Endodermal cell (in vitro differentiated cells): ENCODE measurements around the gene SLC19A1. TPM values are rescaled to one million over a fixed set of nuclear protein-coding genes. Genes with fewer than 3 reads are reported as not detected.
"Not testable (repeated sequence)": the region's sequence is repeated elsewhere in the genome, so short reads cannot be mapped to it uniquely, and the experiment has no call there.

Experiments used
- DNase-seq: peaks from one replicate; pipeline ENCODE4 v3.0.0-alpha.2; 2017
- H3K27ac ChIP-seq: 2 replicates; pipeline ENCODE4 v1.5.1; 2013; ENCODE audit warnings: mild to moderate bottlenecking, low read depth, low read length, moderate library complexity
- H3K27me3 ChIP-seq: 2 replicates; pipeline ENCODE4 v1.6.1; 2013; ENCODE audit warnings: mild to moderate bottlenecking, low read length, moderate library complexity; ENCODE audit not compliant: insufficient read depth, control insufficient read depth, poor library complexity, severe bottlenecking
- H3K36me3 ChIP-seq: 2 replicates; pipeline ENCODE4 v1.7.0; 2013; ENCODE audit warnings: mild to moderate bottlenecking, low read length, moderate library complexity; ENCODE audit not compliant: control insufficient read depth, insufficient read depth
- H3K4me1 ChIP-seq: one replicate; pipeline ENCODE4 v1.7.0; 2013; ENCODE audit warnings: low read length; ENCODE audit not compliant: control insufficient read depth, insufficient read depth
- H3K4me3 ChIP-seq: 2 replicates; pipeline ENCODE4 v1.5.1; 2013; ENCODE audit warnings: mild to moderate bottlenecking, low read length, moderate library complexity
- H3K9ac ChIP-seq: 2 replicates; pipeline ENCODE4 v1.6.1; 2013; ENCODE audit warnings: mild to moderate bottlenecking, low read length, moderate library complexity; ENCODE audit not compliant: poor library complexity, severe bottlenecking; ENCODE audit errors: extremely low read depth
- H3K9me3 ChIP-seq: 2 replicates; pipeline ENCODE4 v1.6.1; 2013; ENCODE audit warnings: mild to moderate bottlenecking, low read length, moderate library complexity; ENCODE audit not compliant: control insufficient read depth
- H3K27ac Mint-ChIP-seq: 2 replicates; pipeline ENCODE4 v1.8.0; 2020; ENCODE audit warnings: mixed read lengths
- H3K27me3 Mint-ChIP-seq: 2 replicates; pipeline ENCODE4 v1.8.0; 2021; ENCODE audit warnings: mild to moderate bottlenecking, mixed read lengths; ENCODE audit not compliant: insufficient read depth
- H3K36me3 Mint-ChIP-seq: 2 replicates; pipeline ENCODE4 v1.8.0; 2020; ENCODE audit warnings: low read depth, mixed read lengths
- H3K4me1 Mint-ChIP-seq: 2 replicates; pipeline ENCODE4 v1.8.0; 2020; ENCODE audit warnings: mixed read lengths
- H3K4me3 Mint-ChIP-seq: 2 replicates; pipeline ENCODE4 v1.8.0; 2020; ENCODE audit warnings: mild to moderate bottlenecking, moderate library complexity, mixed read lengths
- H3K9me3 Mint-ChIP-seq: 2 replicates; pipeline ENCODE4 v1.8.0; 2020; ENCODE audit warnings: mild to moderate bottlenecking, mixed read lengths
- WGBS, 2 experiments: methylation state at CpG; one replicate each; pipeline versions ENCODE4 v1.1.5 to v1.1.7; 2013; ENCODE audit warnings: missing lambda C conversion rate in 2 of 2, mixed read lengths in 1 of 2; ENCODE audit not compliant: insufficient coverage in 1 of 2, insufficient read length in 1 of 2; 5-methylcytosine and 5-hydroxymethylcytosine counted together
- total RNA-seq, 2 donors: library from RNA; stranded (reverse); fragmentation: NEBNext Ultra II Directional in 1 of 2; extraction: Animal tissue kit (Norgen Biotek cat#: 25700) in 1 of 2; gene quantifications; 2 replicates in 1 of 2; 3 replicates in 1 of 2; pipeline ENCODE4 v1.2.1, GENCODE V29; 2021
- TF ChIP-seq, protein P1 (sequence below): fragments of 200-600 bp; sonication (generic); conservative IDR thresholded peaks from 2 replicates; pipeline ENCODE4 v1.5.0; 2021; ENCODE audit warnings: antibody characterized with exemption, mild to moderate bottlenecking

Gene SLC19A1
- total RNA-seq, 2 donors from 2014 or later = 28.8 to 29.4 TPM

DNA sequence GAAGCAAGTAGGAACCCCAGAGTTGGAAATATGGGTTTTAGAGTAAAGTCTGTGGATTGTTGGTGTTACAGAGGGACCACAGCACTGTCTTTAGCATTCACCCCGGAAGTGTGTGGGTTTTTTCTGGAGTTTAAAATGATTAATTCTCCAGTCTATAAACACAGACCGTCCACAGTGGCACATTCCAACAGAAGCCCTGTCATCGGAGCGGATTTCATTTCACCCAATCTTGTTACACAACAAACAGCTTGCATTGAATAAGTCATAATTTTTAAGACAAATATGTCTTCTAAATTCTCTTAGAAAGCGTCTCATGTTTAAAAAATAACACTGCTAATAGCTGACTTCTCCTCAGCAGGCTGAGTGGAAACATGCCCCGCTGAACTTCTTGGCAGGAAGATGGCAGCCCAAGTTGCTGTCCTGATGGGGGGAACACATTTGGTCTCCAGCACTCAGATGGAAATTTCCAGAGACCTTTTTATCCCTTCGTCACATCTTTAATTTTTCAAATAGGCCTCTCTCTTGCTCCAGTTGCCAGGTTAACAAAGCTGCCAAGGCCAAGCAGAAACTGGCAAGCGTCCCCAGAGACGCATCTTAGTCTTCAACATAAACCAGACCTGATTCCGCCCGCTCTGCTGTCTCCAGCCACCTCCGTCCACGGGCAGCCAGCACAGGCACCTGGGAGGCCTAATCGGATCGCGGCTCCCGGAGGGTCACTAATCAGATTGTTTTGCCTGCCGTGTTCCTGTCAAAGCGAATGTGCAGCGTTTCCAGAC is 28.8 kb upstream of the SLC19A1 start:
- Mint-ChIP-seq H3K27ac (peak overlapping the region; percentile 21), H3K27me3 (peaks cover 2% of the 10 kb centered on the region)
- H3K36me3 ChIP-seq = no peaks in the 10 kb centered on the region

DNA sequence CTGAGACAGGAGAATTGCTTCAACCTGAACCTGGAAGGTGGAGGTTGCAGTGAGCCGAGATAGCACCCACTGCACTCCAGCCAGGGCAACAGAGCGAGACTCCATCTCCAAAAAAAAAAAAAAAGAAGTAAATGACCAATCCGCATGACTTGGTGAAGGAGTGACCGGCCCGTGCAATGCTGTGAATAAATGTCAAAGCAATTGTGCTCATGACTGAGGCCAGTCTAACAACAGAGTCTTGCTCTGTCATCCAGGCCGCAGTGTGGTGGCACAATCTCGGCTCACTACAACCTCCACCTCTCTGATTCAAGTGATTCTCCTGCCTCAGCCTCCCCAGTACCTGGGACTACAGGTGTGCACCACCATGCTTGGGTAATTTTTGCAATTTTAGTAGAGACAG is 27.8 kb upstream of the SLC19A1 start:
- H3K27me3 ChIP-seq = no peaks in the 10 kb centered on the region
- no peaks in the 10 kb centered on the region for H3K36me3 ChIP-seq
- H3K4me1 Mint-ChIP-seq = no peaks in the 10 kb centered on the region
- no peak overlapping the region for H3K27ac ChIP-seq
- H3K4me3 ChIP-seq = no peak overlapping the region
- TF ChIP-seq, protein P1, sequence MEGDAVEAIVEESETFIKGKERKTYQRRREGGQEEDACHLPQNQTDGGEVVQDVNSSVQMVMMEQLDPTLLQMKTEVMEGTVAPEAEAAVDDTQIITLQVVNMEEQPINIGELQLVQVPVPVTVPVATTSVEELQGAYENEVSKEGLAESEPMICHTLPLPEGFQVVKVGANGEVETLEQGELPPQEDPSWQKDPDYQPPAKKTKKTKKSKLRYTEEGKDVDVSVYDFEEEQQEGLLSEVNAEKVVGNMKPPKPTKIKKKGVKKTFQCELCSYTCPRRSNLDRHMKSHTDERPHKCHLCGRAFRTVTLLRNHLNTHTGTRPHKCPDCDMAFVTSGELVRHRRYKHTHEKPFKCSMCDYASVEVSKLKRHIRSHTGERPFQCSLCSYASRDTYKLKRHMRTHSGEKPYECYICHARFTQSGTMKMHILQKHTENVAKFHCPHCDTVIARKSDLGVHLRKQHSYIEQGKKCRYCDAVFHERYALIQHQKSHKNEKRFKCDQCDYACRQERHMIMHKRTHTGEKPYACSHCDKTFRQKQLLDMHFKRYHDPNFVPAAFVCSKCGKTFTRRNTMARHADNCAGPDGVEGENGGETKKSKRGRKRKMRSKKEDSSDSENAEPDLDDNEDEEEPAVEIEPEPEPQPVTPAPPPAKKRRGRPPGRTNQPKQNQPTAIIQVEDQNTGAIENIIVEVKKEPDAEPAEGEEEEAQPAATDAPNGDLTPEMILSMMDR = no peak
- no peaks in the 10 kb centered on the region for H3K36me3 Mint-ChIP-seq
- H3K9me3 ChIP-seq = no peaks in the 10 kb centered on the region
- peak; percentile 4 for DNase-seq
- no peak overlapping the region for H3K27ac Mint-ChIP-seq
- H3K9me3 Mint-ChIP-seq = no peaks in the 10 kb centered on the region
- no peaks in the 10 kb centered on the region for H3K4me1 ChIP-seq
- peaks cover 2% of the 10 kb centered on the region for H3K27me3 Mint-ChIP-seq
- 94 to 98% methylated on average over 2 to 7 of the region's 7 CpGs for WGBS, 2 experiments
- H3K9ac ChIP-seq = no peak overlapping the region
- no peak overlapping the region for H3K4me3 Mint-ChIP-seq

More for the DNA sequence above, 28.8 kb upstream of the SLC19A1 start:
- Histone ChIP-seq H3K4me3 (no peak overlapping the region), H3K27ac (no peak overlapping the region), H3K27me3 (no peaks in the 10 kb centered on the region), H3K9ac (no peak overlapping the region), H3K9me3 (no peaks in the 10 kb centered on the region), H3K4me1 (no peaks in the 10 kb centered on the region)
- H3K9me3 Mint-ChIP-seq = no peaks in the 10 kb centered on the region
- WGBS, 2 experiments = 90 to 98% methylated on average over 20 of the region's 20 CpGs
- no peaks in the 10 kb centered on the region for H3K4me1 Mint-ChIP-seq
- TF ChIP-seq, protein P1 = no peak
- no peaks in the 10 kb centered on the region for H3K36me3 Mint-ChIP-seq
- H3K4me3 Mint-ChIP-seq = no peak overlapping the region
- no peak for DNase-seq

DNA sequence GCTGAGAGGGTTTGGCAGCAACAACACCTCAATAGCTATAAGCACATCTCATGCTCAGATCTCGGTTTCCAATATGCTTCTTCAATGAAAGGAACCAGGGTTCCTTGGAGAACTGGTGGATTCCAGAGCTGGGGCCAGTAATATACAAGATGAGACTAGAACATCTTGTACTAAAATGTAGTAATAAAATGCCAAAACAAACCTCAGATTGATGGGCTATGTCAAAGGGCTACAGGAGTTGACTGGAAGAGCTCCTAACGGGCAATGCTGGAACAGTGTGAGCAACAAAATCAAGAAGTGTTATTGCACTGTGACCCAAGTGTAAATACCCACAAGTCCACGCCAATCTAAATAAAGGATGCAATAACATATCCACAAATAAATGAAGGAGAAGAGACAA is 26.1 kb upstream of the SLC19A1 start:
- no peaks in the 10 kb centered on the region for H3K4me1 Mint-ChIP-seq
- Histone ChIP-seq H3K27me3 (no peaks in the 10 kb centered on the region), H3K4me1 (no peaks in the 10 kb centered on the region), H3K9ac (no peak overlapping the region), H3K36me3 (no peaks in the 10 kb centered on the region), H3K9me3 (peaks cover 13% of the 10 kb centered on the region), H3K27ac (no peak overlapping the region), H3K4me3 (no peak overlapping the region)
- no peaks in the 10 kb centered on the region for H3K36me3 Mint-ChIP-seq
- WGBS, 2 experiments = 100% methylated on average over 2 of the region's 3 CpGs
- TF ChIP-seq, protein P1 = no peak
- H3K9me3 Mint-ChIP-seq = peaks cover 7% of the 10 kb centered on the region
- no peak overlapping the region for H3K27ac Mint-ChIP-seq
- H3K4me3 Mint-ChIP-seq = no peak overlapping the region
- no peak for DNase-seq
- peaks cover 6% of the 10 kb centered on the region for H3K27me3 Mint-ChIP-seq

DNA sequence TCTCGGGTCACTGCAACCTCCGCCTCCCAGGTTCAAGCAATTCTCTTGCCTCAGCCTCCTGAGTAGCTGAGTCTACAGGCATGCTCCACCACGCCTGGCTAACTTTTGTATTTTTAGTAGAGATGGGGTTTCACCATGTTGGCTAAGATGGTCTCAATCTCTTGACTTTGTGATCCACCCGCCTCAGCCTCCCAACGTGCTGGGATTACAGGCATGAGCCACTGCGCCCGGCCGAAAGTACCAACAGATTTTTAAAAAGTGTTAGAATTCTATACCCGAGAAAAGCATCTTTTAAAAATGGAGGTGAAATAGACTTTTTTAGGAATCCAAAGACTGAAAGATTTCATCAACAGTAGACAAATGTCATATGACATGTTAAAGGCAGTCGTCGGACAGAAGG is 21.9 kb upstream of the SLC19A1 start:
- H3K9me3 Mint-ChIP-seq, H3K4me3 ChIP-seq, H3K27ac Mint-ChIP-seq, H3K36me3 Mint-ChIP-seq, H3K9ac ChIP-seq, H3K27ac ChIP-seq, H3K36me3 ChIP-seq, H3K27me3 ChIP-seq, H3K4me1 ChIP-seq, H3K4me1 Mint-ChIP-seq, H3K4me3 Mint-ChIP-seq: not testable (repeated sequence)
- H3K9me3 ChIP-seq = peaks cover 20% of the 10 kb centered on the region
- DNase-seq = peak; percentile 10
- H3K27me3 Mint-ChIP-seq = peaks cover 15% of the 10 kb centered on the region
- 93 to 98% methylated on average over 9 to 11 of the region's 11 CpGs for WGBS, 2 experiments
